Kidney (tissue), 14 donors: ENCODE data around the gene UBALD1. TPM values are rescaled to one million over a fixed set of nuclear protein-coding genes. Genes with fewer than 3 reads are reported as not detected.

Experiments used
- DNase-seq, 5 donors: peaks; one replicate each; pipeline ENCODE4 v3.0.0-alpha.2; 2013 to 2020
- FAIRE-seq: peaks from 2 replicates; lab custom pipeline; 2012; peaks lifted over from hg19 to GRCh38; lab: Jason Lieb, UNC
- H3K27ac ChIP-seq, 2 donors: one replicate each; pipeline ENCODE4 v1.7.0; 2013; ENCODE audit warnings: low read depth in 2 of 2, low read length in 2 of 2, inconsistent platforms in 1 of 2
- H3K27me3 ChIP-seq: one replicate; pipeline ENCODE4 v1.7.1; 2013; ENCODE audit warnings: low read length, inconsistent platforms; ENCODE audit not compliant: control insufficient read depth, insufficient read depth
- H3K36me3 ChIP-seq, 3 donors: one replicate each; pipeline versions ENCODE4 v1.7.0 to v1.7.1; 2013; ENCODE audit warnings: low read length in 3 of 3, control low read depth in 1 of 3, inconsistent platforms in 1 of 3; ENCODE audit not compliant: insufficient read depth in 3 of 3, control insufficient read depth in 2 of 3
- H3K4me1 ChIP-seq, 3 donors: one replicate each; pipeline versions ENCODE4 v1.7.0 to v1.7.1; 2013; ENCODE audit warnings: low read length in 3 of 3, inconsistent platforms in 1 of 3, low read depth in 1 of 3; ENCODE audit not compliant: control insufficient read depth in 2 of 3, insufficient read depth in 2 of 3
- H3K4me3 ChIP-seq, 3 donors: one replicate each; pipeline versions ENCODE4 v1.7.0 to v1.8.1; 2013; ENCODE audit warnings: low read length in 3 of 3, control low read depth in 1 of 3, inconsistent platforms in 1 of 3
- H3K9ac ChIP-seq, 3 donors: one replicate each; pipeline versions ENCODE4 v1.7.0 to v1.7.1; 2013; ENCODE audit warnings: low read length in 3 of 3, control low read depth in 1 of 3, inconsistent platforms in 1 of 3
- H3K9me3 ChIP-seq, 3 donors: one replicate each; pipeline versions ENCODE4 v1.7.0 to v1.7.1; 2013; ENCODE audit warnings: low read length in 3 of 3, control low read depth in 1 of 3, inconsistent platforms in 1 of 3; ENCODE audit not compliant: control insufficient read depth in 2 of 3, insufficient read depth in 1 of 3
- intact Hi-C: fragments of 100-400 bp; cut with DNase I; formaldehyde crosslinking; loops from one replicate; pipeline ENCODE4 v1.11.1; 2022
- polyA plus RNA-seq: library from polyadenylated mRNA; stranded (reverse); fragments of 350-450 nt; fragmentation: Illumina TruSeq; extraction: RNeasy Lipid Tissue Mini Kit (QIAGEN cat#74804); gene quantifications from one replicate; pipeline ENCODE4 v1.2.3, GENCODE V29; 2014; ENCODE audit warnings: low read depth, low replicate concordance; ENCODE audit not compliant: insufficient read depth
- total RNA-seq: library from RNA; stranded (reverse); fragmentation: NEBNext Ultra II Directional; extraction: Animal tissue kit (Norgen Biotek cat#: 25700); gene quantifications from one replicate; pipeline ENCODE4 v1.2.1, GENCODE V29; 2021
- TF ChIP-seq, protein P1 (sequence below): IDR thresholded peaks from 3 replicates; pipeline ENCODE4 v1.5.1; 2012; ENCODE audit warnings: mild to moderate bottlenecking, moderate library complexity, borderline replicate concordance; ENCODE audit not compliant: insufficient read depth; ENCODE audit errors: extremely low read depth
- donor health status: control.
- donor health status: control.
- donor health status: control.
- donor health status: control.
- donor health status: control.
- donor health status: DM: yes; HTN: yes; CAD: no.
- donor health status: Normal renal cell carcinoma (clear cell type).

The UBALD1 gene
- total and polyA plus RNA-seq, 2 donors from 2014 or later, result 31.8 to 38.3 TPM

DNA sequence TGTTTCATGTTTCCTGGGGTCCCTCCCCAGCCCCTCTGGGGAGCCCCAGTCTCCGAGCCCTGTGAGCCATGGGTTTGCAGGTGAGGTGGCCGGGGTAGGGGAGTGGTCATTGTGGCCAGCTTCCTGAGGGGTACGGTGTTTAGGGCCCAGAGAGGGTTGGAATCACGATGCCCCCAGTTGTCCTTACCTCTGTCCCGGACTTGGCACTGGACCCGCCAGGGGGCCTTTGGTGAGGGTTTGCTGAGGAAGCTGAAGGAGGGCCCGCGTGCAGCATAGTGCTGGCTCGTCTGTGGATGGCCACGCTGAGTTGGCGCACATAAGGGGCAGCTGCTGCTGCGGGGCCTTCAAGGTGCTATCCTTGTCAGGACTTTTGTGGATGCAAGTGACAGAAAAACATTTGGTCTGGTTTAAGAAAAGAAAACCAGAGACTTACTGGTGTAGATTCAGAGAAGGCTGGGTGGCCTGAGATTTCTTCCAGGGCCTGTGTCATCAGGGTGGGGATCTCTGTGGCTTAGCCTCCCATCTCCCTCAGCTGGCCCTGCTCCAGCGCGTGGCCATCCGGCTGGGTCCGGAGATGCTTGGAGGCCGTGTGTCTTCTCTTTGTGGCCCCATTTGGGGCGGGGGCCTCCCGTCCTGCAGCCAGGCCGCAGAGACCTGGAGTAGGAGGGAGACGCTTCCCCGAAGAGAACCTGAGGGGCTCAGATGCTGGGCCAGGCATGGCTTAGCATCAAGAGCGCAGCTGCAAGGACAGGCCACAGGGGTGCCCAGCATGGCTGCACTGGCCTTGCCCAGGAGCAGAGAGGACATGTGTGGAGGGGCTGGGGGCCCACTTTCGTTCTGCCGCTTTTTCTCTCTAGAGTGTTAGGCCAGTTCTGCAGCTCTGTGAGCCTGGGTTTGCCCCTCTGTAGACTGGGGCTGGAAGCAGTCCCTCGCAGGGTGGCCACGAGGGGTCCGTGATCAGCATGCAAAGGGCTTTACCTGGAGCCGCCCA, 45.0 kb upstream of the UBALD1 start:
- Histone ChIP-seq H3K9me3 (no peaks in the 10 kb centered on the region), H3K27me3 (no peaks in the 10 kb centered on the region), H3K4me1 (peaks cover 0 to 32% (median 4%) of the 10 kb centered on the region in 3 donors), H3K9ac (no peak overlapping the region), H3K4me3 (no peak overlapping the region), H3K36me3 (peaks cover 0 to 17% (median 8%) of the 10 kb centered on the region in 3 donors), H3K27ac (no peak overlapping the region)
- FAIRE-seq (no peak), DNase-seq (no peak)
- intact Hi-C loops, result no loop called here
- TF ChIP-seq, protein P1, sequence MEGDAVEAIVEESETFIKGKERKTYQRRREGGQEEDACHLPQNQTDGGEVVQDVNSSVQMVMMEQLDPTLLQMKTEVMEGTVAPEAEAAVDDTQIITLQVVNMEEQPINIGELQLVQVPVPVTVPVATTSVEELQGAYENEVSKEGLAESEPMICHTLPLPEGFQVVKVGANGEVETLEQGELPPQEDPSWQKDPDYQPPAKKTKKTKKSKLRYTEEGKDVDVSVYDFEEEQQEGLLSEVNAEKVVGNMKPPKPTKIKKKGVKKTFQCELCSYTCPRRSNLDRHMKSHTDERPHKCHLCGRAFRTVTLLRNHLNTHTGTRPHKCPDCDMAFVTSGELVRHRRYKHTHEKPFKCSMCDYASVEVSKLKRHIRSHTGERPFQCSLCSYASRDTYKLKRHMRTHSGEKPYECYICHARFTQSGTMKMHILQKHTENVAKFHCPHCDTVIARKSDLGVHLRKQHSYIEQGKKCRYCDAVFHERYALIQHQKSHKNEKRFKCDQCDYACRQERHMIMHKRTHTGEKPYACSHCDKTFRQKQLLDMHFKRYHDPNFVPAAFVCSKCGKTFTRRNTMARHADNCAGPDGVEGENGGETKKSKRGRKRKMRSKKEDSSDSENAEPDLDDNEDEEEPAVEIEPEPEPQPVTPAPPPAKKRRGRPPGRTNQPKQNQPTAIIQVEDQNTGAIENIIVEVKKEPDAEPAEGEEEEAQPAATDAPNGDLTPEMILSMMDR, result no peak

DNA sequence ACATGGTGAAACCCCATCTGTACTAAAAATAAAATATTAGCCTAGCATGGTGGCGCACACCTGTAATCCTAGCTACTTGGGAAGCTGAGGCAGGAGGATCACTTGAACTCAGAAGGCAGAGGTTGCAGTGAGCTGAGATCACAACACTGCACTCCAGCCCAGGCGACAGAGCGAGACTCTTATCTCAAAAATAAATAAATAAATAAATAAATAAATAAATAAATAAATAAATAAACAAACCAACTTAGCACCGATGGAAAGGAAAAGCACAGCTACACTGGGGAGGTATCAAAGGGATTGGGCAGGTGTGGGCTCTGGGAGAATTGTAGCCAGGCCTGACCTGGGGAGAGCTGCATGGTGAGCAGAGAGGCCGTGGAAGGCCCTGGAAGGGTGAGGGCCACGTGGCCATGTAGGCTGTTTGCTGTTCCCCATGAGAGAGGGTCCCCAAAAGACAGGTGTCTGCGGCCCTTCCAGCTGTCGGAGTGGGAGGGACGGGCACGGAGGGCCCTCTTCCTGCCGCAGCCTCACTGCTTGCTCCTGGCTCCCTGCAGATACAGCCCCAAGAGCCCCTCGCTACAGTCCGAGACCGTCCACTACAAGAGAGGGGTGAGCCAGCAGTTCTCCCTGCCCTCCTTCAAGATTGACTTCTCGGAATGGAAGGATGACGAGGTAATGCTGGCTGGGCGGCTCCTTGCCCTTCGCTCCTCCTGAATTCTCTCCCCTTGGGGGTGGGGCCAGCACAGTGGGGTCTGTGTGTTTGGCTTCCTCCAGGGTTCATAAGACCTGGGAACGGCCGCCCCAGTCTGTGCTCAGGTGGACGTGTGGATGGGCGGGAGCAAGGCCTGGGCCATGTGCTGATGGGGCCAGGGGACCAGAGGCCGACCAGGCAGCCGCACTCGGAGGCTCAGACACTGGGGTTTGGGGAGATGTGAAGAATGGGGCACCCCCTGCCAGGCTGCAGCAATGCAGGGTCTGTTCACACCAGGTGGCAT, 42.3 kb upstream of the UBALD1 start:
- no peak for DNase-seq
- Histone ChIP-seq H3K27me3 (no peaks in the 10 kb centered on the region), H3K27ac (no peak overlapping the region), H3K4me3 (no peak overlapping the region), H3K36me3 (peaks cover 0 to 23% (median 11%) of the 10 kb centered on the region in 3 donors), H3K9ac (no peak overlapping the region), H3K4me1 (peaks cover 0 to 34% (median 18%) of the 10 kb centered on the region in 3 donors), H3K9me3 (no peaks in the 10 kb centered on the region)
- TF ChIP-seq, protein P1, result no peak
- FAIRE-seq, result no peak
- intact Hi-C loops, result no loop called here

DNA sequence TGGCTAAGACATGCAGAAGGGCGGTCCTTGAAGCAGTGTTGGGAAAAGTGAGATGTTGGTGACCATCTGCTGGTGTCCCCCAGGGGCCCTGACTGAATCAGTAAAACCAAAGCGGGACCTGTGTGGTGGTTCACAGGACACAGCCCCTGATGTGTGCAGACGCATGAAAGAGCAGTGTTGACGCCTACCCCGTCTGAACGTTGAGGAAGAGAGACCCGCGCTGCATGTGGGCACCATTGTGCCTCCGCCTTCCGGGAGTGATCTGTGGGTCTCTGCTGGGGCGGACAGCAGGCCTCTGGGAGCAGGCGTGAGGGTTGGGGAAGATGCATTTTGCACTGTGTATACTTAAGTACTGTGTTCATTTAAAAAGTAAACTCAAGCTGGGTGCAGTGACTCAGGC, 41.5 kb upstream of the UBALD1 start:
- Histone ChIP-seq H3K9me3 (no peaks in the 10 kb centered on the region), H3K4me3 (no peak overlapping the region), H3K4me1 (peaks cover 0 to 37% (median 18%) of the 10 kb centered on the region in 3 donors), H3K9ac (no peak overlapping the region), H3K27me3 (no peaks in the 10 kb centered on the region), H3K27ac (no peak overlapping the region), H3K36me3 (peaks cover 0 to 23% (median 11%) of the 10 kb centered on the region in 3 donors)
- intact Hi-C loops, result no loop called here
- FAIRE-seq, result no peak
- DNase-seq, result no peak
- TF ChIP-seq, protein P1, result no peak
